MM.1S (cell line): Measurements from ENCODE around the gene DUOXA2.

Experiments
- DNase-seq: peaks from one replicate; pipeline ENCODE4 v3.0.0-alpha.2; 2015
- H2AFZ ChIP-seq: fragments of 300-600 bp; sonication (generic); 2 replicates; pipeline ENCODE4 v1.6.0; 2016; ENCODE audit warnings: antibody characterized with exemption, low read length
- H3F3A ChIP-seq: fragments of 300-600 bp; sonication (generic); 2 replicates; pipeline ENCODE4 v1.6.1; 2016; ENCODE audit warnings: mild to moderate bottlenecking, antibody characterized with exemption, low read length, moderate library complexity, mixed read lengths; ENCODE audit not compliant: insufficient read depth
- H3K27ac ChIP-seq: fragments of 300-600 bp; sonication (generic); 2 replicates; pipeline ENCODE4 v1.5.1; 2016; ENCODE audit warnings: mild to moderate bottlenecking, low read length
- H3K27me3 ChIP-seq: fragments of 300-600 bp; sonication (generic); replicated peaks from 2 replicates; pipeline ENCODE4 v1.6.0; 2016; ENCODE audit warnings: low read length; ENCODE audit not compliant: insufficient read depth
- H3K36me3 ChIP-seq: fragments of 300-600 bp; sonication (generic); replicated peaks from 2 replicates; pipeline ENCODE4 v1.6.1; 2016; ENCODE audit warnings: mild to moderate bottlenecking, low read length, mixed read lengths; ENCODE audit not compliant: insufficient read depth
- H3K4me1 ChIP-seq: fragments of 300-600 bp; sonication (generic); 2 replicates; pipeline ENCODE4 v1.6.1; 2016; ENCODE audit warnings: low read length, mixed read lengths
- H3K4me2 ChIP-seq: fragments of 300-600 bp; sonication (generic); 2 replicates; pipeline ENCODE4 v1.6.0; 2016; ENCODE audit warnings: low read depth, low read length
- H3K4me3 ChIP-seq: fragments of 300-600 bp; sonication (generic); 2 replicates; pipeline ENCODE4 v1.5.1; 2016; ENCODE audit warnings: low read length, mixed read lengths
- H3K79me2 ChIP-seq: fragments of 300-600 bp; sonication (generic); 2 replicates; pipeline ENCODE4 v1.6.1; 2016; ENCODE audit warnings: mixed run types, low read length, mixed read lengths
- H3K9ac ChIP-seq: fragments of 300-600 bp; sonication (generic); 2 replicates; pipeline ENCODE4 v1.6.1; 2016; ENCODE audit warnings: low read length, mixed read lengths
- H3K9me2 ChIP-seq: fragments of 300-600 bp; sonication (generic); replicated peaks from 2 replicates; pipeline ENCODE4 v1.6.1; 2016; ENCODE audit warnings: mild to moderate bottlenecking, low read length, mixed read lengths; ENCODE audit not compliant: insufficient read depth
- H3K9me3 ChIP-seq: fragments of 300-600 bp; sonication (generic); replicated peaks from 2 replicates; pipeline ENCODE4 v1.6.1; 2016; ENCODE audit warnings: mild to moderate bottlenecking, low read length, mixed read lengths; ENCODE audit not compliant: insufficient read depth
- H4K20me1 ChIP-seq: fragments of 300-600 bp; sonication (generic); 2 replicates; pipeline ENCODE4 v1.6.1; 2016; ENCODE audit warnings: mild to moderate bottlenecking, low read length, moderate library complexity, mixed read lengths; ENCODE audit not compliant: insufficient read depth
- CTCF ChIP-seq: fragments of 300-600 bp; sonication (generic); IDR thresholded peaks from 2 replicates; pipeline ENCODE4 v1.5.1; 2016; ENCODE audit warnings: antibody characterized with exemption, low read length, mixed read lengths
- EZH2 ChIP-seq: fragments of 300-600 bp; sonication (generic); optimal IDR thresholded peaks from 2 replicates; pipeline ENCODE3; 2017; ENCODE audit warnings: low read depth, mild to moderate bottlenecking, antibody characterized with exemption, low read length, mixed read lengths
- EZH2phosphoT487 ChIP-seq: fragments of 300-600 bp; sonication (generic); IDR thresholded peaks from 2 replicates; pipeline ENCODE4 v1.6.1; 2018; ENCODE audit warnings: antibody characterized with exemption, low read length

DUOXA2 gene

DNA sequence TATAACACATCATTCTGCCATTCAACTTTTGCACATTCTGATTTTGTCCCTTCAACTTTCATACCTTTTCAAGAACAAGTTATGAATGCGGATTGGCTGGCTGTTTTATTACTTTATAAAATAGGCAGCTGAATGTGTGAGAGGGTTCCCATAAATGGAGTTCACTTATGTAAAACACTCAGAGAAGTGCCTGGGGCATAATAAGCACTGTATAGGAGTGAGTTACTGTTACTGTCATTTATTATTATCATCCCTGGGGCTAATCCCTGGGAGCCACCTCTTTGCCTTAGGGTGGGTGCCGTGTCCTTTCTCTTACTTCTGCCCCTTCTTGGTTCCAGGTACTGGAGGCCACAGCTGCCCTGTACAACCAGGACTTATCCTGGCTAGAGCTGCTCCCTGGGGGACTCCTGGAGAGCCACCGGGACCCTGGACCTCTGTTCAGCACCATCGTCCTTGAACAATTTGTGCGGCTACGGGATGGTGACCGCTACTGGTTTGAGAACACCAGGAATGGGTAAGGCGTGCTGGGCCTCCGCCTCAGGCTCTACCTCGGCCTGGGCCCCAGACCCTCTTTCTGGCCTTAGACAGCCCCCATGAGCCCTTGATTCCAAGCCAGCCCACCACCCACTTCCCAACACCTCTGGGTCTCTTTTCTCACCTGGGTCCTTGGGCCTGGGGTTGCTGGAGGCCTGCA is 26.6 kb downstream of the DUOXA2 start:
- Histone ChIP-seq H3K4me1 (no peaks in the 10 kb centered on the region), H2AFZ (no peak overlapping the region), H3K79me2 (no peaks in the 10 kb centered on the region), H3K4me2 (no peak overlapping the region), H3K36me3 (no peaks in the 10 kb centered on the region), H3K27me3 (no peaks in the 10 kb centered on the region), H3K9me2 (no peaks in the 10 kb centered on the region), H4K20me1 (no peaks in the 10 kb centered on the region), H3K9ac (no peak overlapping the region), H3K9me3 (no peaks in the 10 kb centered on the region), H3K27ac (no peak overlapping the region), H3K4me3 (no peak overlapping the region), H3F3A (no peaks in the 10 kb centered on the region)
- TF ChIP-seq EZH2phosphoT487, result no peak
- no peak for DNase-seq

GRCh38 chr15:45141386-45141785 is 27.3 kb downstream of the DUOXA2 start:
- H3K4me3 ChIP-seq, result no peak overlapping the region
- H3K9me3 ChIP-seq, result no peaks in the 10 kb centered on the region
- no peaks in the 10 kb centered on the region for H3F3A ChIP-seq
- no peak for DNase-seq
- H3K4me1 ChIP-seq, result no peaks in the 10 kb centered on the region
- no peak overlapping the region for H3K27ac ChIP-seq
- H2AFZ ChIP-seq, result no peak overlapping the region
- TF ChIP-seq CTCF (no peak), EZH2 (no peak), EZH2phosphoT487 (no peak)
- H4K20me1 ChIP-seq, result no peaks in the 10 kb centered on the region
- H3K36me3 ChIP-seq, result no peaks in the 10 kb centered on the region
- no peak overlapping the region for H3K9ac ChIP-seq
- H3K4me2 ChIP-seq, result no peak overlapping the region
- no peaks in the 10 kb centered on the region for H3K27me3 ChIP-seq
- H3K9me2 ChIP-seq, result no peaks in the 10 kb centered on the region
- H3K79me2 ChIP-seq, result no peaks in the 10 kb centered on the region

DNA sequence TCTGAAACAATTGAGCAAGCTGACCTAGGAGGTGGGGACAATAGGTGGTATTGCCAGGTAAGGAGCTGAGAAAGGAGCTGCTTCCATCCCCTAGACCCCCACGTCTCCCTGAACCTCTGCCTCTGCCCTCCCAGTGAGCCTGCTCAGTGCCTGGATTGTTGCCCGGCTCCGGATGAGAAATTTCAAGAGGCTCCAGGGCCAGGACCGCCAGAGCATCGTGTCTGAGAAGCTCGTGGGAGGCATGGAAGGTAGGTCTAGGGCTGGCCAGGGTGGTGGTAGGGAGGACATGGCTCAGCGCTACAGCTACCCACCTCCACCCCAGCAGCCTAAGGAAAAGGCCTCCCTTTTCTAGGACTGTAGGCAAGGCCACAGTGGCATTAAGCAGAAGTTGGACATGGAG is 28.9 kb downstream of the DUOXA2 start:
- no peaks in the 10 kb centered on the region for H3K79me2 ChIP-seq
- no peak overlapping the region for H3K4me3 ChIP-seq
- H3K27me3 ChIP-seq, result no peaks in the 10 kb centered on the region
- no peak overlapping the region for H3K27ac ChIP-seq
- H2AFZ ChIP-seq, result no peak overlapping the region
- TF ChIP-seq EZH2, result no peak
- TF ChIP-seq EZH2phosphoT487, result no peak
- no peak for TF ChIP-seq CTCF
- no peak for DNase-seq
- no peak overlapping the region for H3K9ac ChIP-seq
- no peaks in the 10 kb centered on the region for H3K9me3 ChIP-seq
- no peaks in the 10 kb centered on the region for H3K4me1 ChIP-seq
- no peaks in the 10 kb centered on the region for H3K9me2 ChIP-seq
- no peaks in the 10 kb centered on the region for H4K20me1 ChIP-seq
- no peaks in the 10 kb centered on the region for H3K36me3 ChIP-seq
- H3F3A ChIP-seq, result no peaks in the 10 kb centered on the region
- no peak overlapping the region for H3K4me2 ChIP-seq

DNA sequence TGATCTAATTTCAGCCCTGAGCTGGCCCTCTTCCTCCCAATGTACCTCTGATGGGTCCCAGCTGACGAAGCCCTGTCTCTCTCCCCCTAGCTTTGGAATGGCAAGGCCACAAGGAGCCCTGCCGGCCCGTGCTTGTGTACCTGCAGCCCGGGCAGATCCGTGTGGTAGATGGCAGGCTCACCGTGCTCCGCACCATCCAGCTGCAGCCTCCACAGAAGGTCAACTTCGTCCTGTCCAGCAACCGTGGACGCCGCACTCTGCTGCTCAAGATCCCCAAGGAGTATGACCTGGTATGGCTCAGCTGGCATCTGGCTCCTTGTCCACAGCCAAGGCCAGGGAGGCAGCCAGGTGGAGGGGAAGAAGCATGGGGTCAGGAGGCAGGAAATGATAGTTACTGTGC is 29.8 kb downstream of the DUOXA2 start:
- Histone ChIP-seq H3K27me3 (no peaks in the 10 kb centered on the region), H3K9ac (no peak overlapping the region), H2AFZ (no peak overlapping the region), H3K9me2 (no peaks in the 10 kb centered on the region), H4K20me1 (no peaks in the 10 kb centered on the region), H3K4me1 (no peaks in the 10 kb centered on the region), H3K4me3 (no peak overlapping the region), H3K4me2 (no peak overlapping the region), H3F3A (no peaks in the 10 kb centered on the region), H3K36me3 (no peaks in the 10 kb centered on the region), H3K9me3 (no peaks in the 10 kb centered on the region), H3K79me2 (no peaks in the 10 kb centered on the region), H3K27ac (no peak overlapping the region)
- no peak for DNase-seq
- TF ChIP-seq EZH2 (no peak), EZH2phosphoT487 (no peak), CTCF (no peak)
